Activated CD4-positive, CD25-positive, alpha-beta regulatory T cell (primary cell): ENCODE measurements around the gene PLK5.

Experiments
- DNase-seq, 4 experiments: peaks; one replicate each; lab custom pipeline; 2025; lab: John Stamatoyannopoulos, UW

PLK5 gene

DNA sequence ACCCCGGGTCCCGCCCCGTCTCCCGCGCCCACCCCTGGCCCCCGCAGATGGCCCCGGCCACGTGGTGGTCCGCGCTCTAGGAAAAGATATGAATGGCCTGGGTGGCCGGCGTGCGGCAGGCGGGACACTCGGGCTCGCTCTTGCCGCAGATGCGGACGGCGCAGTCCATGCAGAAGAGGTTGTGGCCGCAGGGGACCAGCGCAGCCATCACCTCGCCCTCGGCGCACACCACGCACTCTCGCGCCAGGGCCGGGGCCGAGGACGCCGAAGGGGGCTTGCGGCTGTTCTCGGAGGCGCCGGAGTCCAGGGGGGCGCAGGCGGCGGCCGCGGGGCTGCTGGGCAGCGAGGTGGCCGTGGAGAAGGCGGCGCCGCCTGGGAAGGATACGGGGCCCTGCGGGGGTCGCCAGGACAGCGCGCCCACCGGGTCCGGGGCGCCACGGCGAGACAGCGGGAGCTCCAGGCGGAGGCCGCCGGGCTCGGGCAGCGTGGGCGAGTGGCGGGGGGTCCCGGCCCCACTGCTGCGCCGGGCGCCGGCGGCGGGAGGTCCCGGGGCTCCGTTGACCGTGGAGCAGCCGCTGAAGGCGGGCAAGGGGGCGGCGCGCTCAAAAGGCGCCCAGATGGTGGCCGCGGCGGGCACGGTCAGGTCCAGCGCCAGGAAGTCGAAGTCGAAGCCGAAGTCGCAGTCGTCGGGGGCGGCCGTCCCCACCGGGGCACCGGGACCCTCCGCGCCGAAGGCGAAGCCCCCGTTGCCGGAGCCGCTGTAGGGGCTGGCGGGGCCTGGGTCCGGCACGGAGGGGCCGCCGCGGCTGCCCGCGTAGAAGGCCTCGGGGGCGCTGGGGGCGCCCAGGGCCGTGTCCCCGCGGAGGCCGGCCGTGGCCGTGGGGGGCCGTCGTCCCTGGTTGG lies 31.9 kb downstream of the PLK5 start:
- no peak for DNase-seq

GRCh38 chr19:1556390-1557070 lies 32.7 kb downstream of the PLK5 start:
- no peak for DNase-seq

DNA sequence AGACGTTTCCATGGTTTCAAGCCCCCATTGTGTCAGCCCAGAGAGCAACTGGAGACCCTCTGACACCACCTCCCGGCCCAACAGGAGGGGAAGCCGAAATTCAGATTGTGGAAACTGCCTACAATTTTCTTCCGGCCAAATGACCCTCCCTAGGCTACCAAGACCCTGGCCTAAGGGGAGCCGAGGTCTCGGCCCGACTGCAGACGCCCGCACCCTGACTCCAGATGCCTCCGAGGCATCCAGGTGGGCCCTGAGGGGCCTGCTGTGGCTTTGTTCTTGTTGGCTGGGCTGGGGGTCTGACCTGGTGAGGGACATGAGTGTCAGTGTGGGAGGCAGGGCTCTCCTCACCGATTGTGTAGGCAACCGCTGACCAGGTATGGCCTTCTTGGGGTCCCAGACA lies 34.7 kb downstream of the PLK5 start:
- no peak for DNase-seq

- DNase-seq = no peak
These were observed 36.5 kb downstream of the PLK5 start for GRCh38 chr19:1560286-1560882.

GRCh38 chr19:1561236-1561842 lies 37.5 kb downstream of the PLK5 start:
- no peak for DNase-seq

GRCh38 chr19:1563251-1563650 lies 39.4 kb downstream of the PLK5 start:
- DNase-seq = no peak

DNA sequence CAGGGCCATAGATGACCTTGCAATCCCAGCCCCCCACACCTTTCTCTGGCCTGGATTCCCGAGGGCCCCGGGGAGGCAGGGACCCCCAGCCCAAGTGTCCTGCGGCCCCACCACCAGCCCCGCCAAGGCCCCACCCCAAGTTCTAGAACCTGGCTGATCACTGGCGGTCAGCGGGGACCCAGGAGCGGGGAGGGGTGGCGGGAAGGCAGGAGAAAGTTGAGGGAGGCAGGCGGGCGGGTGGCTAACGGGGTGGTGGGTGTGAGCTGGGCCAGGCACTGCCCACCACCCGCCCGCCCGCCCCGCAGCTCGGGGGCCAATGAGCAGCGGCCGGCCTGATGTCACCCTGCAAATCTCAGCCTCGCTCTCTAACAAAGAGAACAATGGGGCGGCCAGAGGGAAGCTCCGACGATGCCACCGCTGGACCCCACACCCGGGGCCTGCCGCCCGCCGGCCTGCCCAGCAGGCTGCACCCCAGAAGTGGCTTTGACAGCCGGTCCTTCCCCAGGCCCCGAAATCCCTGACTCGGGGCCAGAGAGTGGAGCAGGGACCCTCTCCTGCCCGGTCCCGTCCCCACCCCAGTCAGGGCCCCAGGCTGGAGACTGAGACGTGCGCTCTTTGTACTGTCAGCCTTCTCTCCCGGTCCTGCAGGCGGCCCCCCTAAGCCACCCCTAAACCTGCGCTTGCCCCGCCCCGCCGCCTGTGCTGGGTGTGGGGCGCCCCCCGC lies 42.7 kb downstream of the PLK5 start:
- DNase-seq = no peak

- DNase-seq = no peak
These were observed 43.4 kb downstream of the PLK5 start for GRCh38 chr19:1567116-1567847.

GRCh38 chr19:1567848-1568227 lies 44.0 kb downstream of the PLK5 start:
- no peak for DNase-seq

GRCh38 chr19:1568320-1569019 lies 44.6 kb downstream of the PLK5 start, which contains the start of gene MEX3D:
Gene MEX3D, minus strand, starts transcription at chr19:1568325. Its CDS starts 267 bp downstream, at chr19:1568058.
- peak; percentile 62 to 80 (median 72) for DNase-seq

DNA sequence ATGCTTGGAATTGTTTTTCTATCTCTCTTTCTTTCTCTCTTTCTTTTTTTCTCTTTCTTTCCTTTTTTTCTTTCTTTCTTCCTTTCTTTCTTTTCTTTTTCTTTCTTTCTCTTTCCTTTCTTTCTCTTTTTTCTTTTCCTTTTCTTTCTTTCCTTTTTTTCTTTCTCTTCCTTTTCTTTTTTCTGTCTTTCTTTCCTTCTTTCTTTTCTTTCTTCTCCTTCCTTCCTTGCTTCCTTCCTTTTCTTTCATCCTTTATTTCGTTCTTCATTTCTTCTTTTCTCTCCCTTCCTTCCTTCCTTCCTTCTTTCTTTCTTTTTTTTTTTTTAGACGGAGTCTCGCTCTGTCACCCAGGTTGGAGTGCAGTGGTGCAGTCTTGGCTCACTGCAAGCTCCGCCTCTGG lies 46.1 kb downstream of the PLK5 start:
- no peak for DNase-seq

GRCh38 chr19:1570836-1571235 lies 47.0 kb downstream of the PLK5 start:
- no peak for DNase-seq

DNA sequence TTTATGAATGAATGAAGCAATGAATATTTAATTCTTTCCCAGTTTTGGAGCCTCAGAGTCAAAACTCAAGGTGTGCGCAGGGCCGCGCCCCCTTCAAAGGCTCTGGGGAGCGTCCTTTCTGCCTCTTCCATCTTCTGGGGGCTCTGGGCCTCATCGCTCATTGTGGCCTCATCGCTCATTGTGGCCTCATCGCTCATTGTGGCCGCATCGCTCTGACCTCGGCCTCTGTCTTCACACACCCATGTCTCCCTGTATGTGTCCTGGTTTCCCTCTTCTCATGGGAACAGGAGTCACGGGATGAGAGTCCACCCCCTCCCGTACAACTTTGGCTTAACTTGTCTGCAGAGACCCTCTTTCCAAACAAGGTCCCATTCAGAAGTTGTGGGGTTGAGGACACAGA lies 47.5 kb downstream of the PLK5 start:
- no peak for DNase-seq

- DNase-seq = no peak
These were observed 48.9 kb downstream of the PLK5 start for GRCh38 chr19:1572795-1573194.

GRCh38 chr19:1574354-1575136 lies 50.7 kb downstream of the PLK5 start:
- DNase-seq = no peak

DNA sequence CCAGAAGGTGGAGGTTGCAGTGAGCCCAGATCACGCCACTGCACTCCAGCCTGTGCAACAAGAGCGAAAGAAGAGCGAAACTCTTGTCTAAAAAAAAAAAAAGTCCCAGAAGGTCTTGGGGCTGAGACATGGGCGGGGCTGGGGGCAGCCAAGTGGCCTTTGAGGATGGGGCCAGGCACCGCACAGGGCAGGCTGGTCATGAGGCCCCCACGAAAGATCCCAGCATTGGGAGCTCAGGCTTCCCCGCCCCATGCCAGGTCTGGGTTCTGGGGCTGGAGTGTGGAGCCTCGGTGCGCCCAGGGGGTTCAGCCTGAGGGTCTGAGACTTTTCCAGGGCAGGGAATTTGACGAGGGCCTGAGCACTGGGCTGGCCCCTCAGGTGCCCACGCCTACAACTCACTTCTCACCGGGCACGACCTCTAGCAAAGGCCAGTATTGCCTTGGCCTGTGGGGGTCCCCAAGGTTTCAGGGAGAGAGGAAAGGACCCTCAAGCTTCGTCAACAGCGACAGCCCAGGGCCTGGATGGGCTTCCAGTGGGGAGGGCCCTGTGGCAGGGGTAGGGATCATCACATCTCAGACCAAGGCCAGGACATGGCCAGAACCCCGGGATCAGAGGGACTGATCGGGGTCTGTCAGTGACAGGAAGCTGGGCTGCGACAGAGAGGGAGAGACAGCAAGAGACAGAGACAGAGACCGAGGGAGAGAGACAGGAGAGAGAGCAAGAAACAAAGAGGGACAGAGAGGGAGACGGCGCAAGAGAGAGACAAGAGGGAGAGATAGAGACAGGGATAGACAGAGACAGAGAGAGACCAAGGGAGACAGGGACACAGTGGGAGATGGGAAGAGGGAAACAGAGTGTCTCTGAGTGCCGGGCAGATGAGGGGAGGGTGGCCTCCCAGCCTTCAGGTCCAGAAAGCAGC lies 51.7 kb downstream of the PLK5 start:
- no peak for DNase-seq

GRCh38 chr19:1576242-1577089 lies 52.6 kb downstream of the PLK5 start:
- no peak for DNase-seq
